Small intestine (tissue), 7 donors: ENCODE data around the gene TENM3. TPM values are rescaled to one million over a fixed set of nuclear protein-coding genes. Genes with fewer than 3 reads are reported as not detected.
"Not testable (repeated sequence)": the region's sequence is repeated elsewhere in the genome, so short reads cannot be mapped to it uniquely, and the experiment has no call there.

Experiments
- DNase-seq, 2 donors: peaks; one replicate each; pipeline versions ENCODE4 v3.0.0 to v3.0.0-alpha.2; 2013
- FAIRE-seq: peaks from 2 replicates; lab custom pipeline; 2012; peaks lifted over from hg19 to GRCh38; lab: Jason Lieb, UNC
- H3K27ac ChIP-seq, 3 donors: one replicate each; pipeline ENCODE4 v1.5.1; 2013; ENCODE audit warnings: low read length in 2 of 3, mild to moderate bottlenecking in 2 of 3, control low read depth in 1 of 3, inconsistent platforms in 1 of 3, low read depth in 1 of 3, moderate library complexity in 1 of 3
- H3K27me3 ChIP-seq, 3 donors: one replicate each; pipeline ENCODE4 v1.6.1; 2013; ENCODE audit warnings: low read length in 3 of 3, inconsistent platforms in 1 of 3; ENCODE audit not compliant: control insufficient read depth in 3 of 3, insufficient read depth in 3 of 3
- H3K36me3 ChIP-seq, 3 donors: one replicate each; pipeline ENCODE4 v1.6.1; 2013; ENCODE audit warnings: low read length in 3 of 3, inconsistent platforms in 1 of 3, low read depth in 1 of 3, mild to moderate bottlenecking in 1 of 3, moderate library complexity in 1 of 3; ENCODE audit not compliant: control insufficient read depth in 3 of 3, insufficient read depth in 2 of 3
- H3K4me1 ChIP-seq, 3 donors: one replicate each; pipeline ENCODE4 v1.6.1; 2013; ENCODE audit warnings: low read length in 2 of 3, inconsistent platforms in 1 of 3, low read depth in 1 of 3, mild to moderate bottlenecking in 1 of 3, moderate library complexity in 1 of 3; ENCODE audit not compliant: control insufficient read depth in 3 of 3, insufficient read depth in 2 of 3
- H3K4me3 ChIP-seq, 3 donors: one replicate each; pipeline ENCODE4 v1.5.1; 2013; ENCODE audit warnings: low read length in 3 of 3, control low read depth in 1 of 3, inconsistent platforms in 1 of 3, low read depth in 1 of 3, mild to moderate bottlenecking in 1 of 3, moderate library complexity in 1 of 3
- H3K9me3 ChIP-seq, 2 donors: one replicate each; pipeline ENCODE4 v1.6.1; 2013; ENCODE audit warnings: low read depth in 1 of 2, low read length in 1 of 2; ENCODE audit not compliant: control insufficient read depth in 2 of 2, insufficient read depth in 1 of 2
- WGBS, 3 donors: extraction: QIAGEN DNeasy Blood & Tissue Kit; methylation state at CpG; one replicate each; pipeline ENCODE4 v1.1.7; 2013; 5-methylcytosine and 5-hydroxymethylcytosine counted together
- polyA plus RNA-seq, 4 donors: library from polyadenylated mRNA; stranded (reverse) in 3 of 4; unstranded in 1 of 4; fragments of 200-250 nt in 3 of 4; fragments of 120-200 nt in 1 of 4; gene quantifications; one replicate each; pipeline versions ENCODE4 v1.2.1 to v1.2.3, GENCODE V29; 2013
- donor health status: healthy with polysubstance abuse.
- donor health status: control.
- donor health status: control.
- donor health status: Bipolar disorder and iron deficiency.
- donor health status: healthy.

The TENM3 gene
- polyA plus RNA-seq, 4 donors = 0.45 to 4.5 (median 1.1) TPM

GRCh38 chr4:182231080-182231479 is 12.1 kb upstream of the TENM3 start:
- Histone ChIP-seq H3K4me3 (no peak overlapping the region), H3K27me3 (no peaks in the 10 kb centered on the region), H3K27ac (no peak overlapping the region), H3K9me3 (no peaks in the 10 kb centered on the region), H3K36me3 (no peaks in the 10 kb centered on the region), H3K4me1 (no peaks in the 10 kb centered on the region)
- DNase-seq (no peak), FAIRE-seq (no peak)
- 71 to 86% (median 71%) methylated on average over 4 of the region's 4 CpGs for WGBS, 3 donors

- FAIRE-seq (no peak), DNase-seq (no peak)
- H3K9me3 ChIP-seq = no peaks in the 10 kb centered on the region
- H3K36me3 ChIP-seq = no peaks in the 10 kb centered on the region
- no peaks in the 10 kb centered on the region for H3K27me3 ChIP-seq
- 70 to 78% (median 76%) methylated on average over 5 of the region's 5 CpGs for WGBS, 3 donors
- H3K4me3 ChIP-seq = no peak overlapping the region
- no peaks in the 10 kb centered on the region for H3K4me1 ChIP-seq
- H3K27ac ChIP-seq = no peak overlapping the region
These were observed 11.7 kb upstream of the TENM3 start for GRCh38 chr4:182231496-182231895.

GRCh38 chr4:182233310-182234090 is 9.7 kb upstream of the TENM3 start:
- no peaks in the 10 kb centered on the region for H3K4me1 ChIP-seq
- 80 to 91% (median 87%) methylated on average over 12 of the region's 12 CpGs for WGBS, 3 donors
- H3K36me3 ChIP-seq = no peaks in the 10 kb centered on the region
- H3K27me3 ChIP-seq = no peaks in the 10 kb centered on the region
- H3K27ac ChIP-seq = no peak overlapping the region
- DNase-seq (no peak), FAIRE-seq (no peak)
- no peak overlapping the region for H3K4me3 ChIP-seq
- no peaks in the 10 kb centered on the region for H3K9me3 ChIP-seq

DNA sequence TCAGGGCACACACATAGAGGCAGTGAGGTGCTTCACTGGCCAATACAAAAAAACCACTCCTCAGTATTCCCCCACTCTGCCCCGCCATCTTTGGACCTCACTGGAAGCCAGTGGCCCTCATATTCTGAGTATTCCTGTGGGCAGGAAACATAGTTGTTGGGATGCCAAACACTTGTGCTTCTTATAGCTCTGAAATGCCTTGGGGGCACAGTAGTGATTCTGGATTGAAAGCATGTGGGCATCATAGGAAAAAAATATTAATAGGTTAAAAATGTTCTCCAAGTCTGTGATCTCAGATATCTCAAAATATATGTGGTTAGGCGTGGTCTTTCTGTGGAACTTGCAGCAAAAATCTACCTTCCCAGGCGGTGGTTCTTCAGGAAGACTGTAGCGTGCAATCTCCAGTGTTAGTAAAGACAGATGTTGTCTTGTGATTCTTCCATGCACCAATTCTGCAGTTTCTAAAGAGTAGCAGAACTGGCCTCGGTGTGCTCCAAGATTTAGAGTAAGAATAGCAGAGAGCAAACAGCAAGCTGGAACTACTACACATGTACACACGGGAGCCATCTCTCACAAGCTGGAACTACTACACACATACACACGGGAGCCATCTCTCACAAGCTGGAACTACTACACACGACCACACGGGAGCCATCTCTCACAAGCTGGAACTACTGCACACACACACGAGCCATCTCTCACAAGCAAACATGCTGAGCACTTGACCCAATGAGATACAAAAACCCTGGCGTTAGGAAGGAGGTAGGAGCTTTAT is 8.0 kb upstream of the TENM3 start:
- no peaks in the 10 kb centered on the region for H3K4me1 ChIP-seq
- FAIRE-seq = no peak
- 77 to 87% (median 79%) methylated on average over 11 of the region's 11 CpGs for WGBS, 3 donors
- no peaks in the 10 kb centered on the region for H3K9me3 ChIP-seq
- H3K36me3 ChIP-seq = no peaks in the 10 kb centered on the region
- H3K27me3 ChIP-seq = no peaks in the 10 kb centered on the region
- no peak overlapping the region for H3K4me3 ChIP-seq
- no peak overlapping the region for H3K27ac ChIP-seq
- DNase-seq = no peak

DNA sequence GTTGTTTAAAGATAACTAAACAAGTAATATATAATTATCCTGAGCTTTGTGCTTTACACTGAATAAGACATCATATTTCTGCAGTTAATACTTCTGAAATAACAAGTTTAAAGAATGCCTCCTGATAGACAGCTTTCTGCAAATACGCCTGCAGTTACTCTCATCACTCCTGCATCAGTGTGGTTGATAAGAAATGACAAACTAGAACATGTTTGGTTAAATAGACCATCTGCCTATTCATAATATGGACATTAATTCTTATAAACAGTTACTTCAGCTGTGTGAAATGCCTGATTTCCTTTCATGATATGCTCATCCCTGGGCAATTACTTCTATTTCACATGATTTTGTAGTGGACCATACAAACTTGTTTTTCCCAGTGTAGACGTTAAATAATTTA is 7.0 kb upstream of the TENM3 start:
- no peak for FAIRE-seq
- H3K36me3 ChIP-seq = no peaks in the 10 kb centered on the region
- peaks cover 0 to 3% (median 0%) of the 10 kb centered on the region in 3 donors for H3K4me1 ChIP-seq
- no peaks in the 10 kb centered on the region for H3K9me3 ChIP-seq
- H3K4me3 ChIP-seq = no peak overlapping the region
- DNase-seq = no peak
- no peaks in the 10 kb centered on the region for H3K27me3 ChIP-seq
- no peak overlapping the region for H3K27ac ChIP-seq
- 77 to 87% (median 79%) methylated on average over 2 of the region's 2 CpGs for WGBS, 3 donors

DNA sequence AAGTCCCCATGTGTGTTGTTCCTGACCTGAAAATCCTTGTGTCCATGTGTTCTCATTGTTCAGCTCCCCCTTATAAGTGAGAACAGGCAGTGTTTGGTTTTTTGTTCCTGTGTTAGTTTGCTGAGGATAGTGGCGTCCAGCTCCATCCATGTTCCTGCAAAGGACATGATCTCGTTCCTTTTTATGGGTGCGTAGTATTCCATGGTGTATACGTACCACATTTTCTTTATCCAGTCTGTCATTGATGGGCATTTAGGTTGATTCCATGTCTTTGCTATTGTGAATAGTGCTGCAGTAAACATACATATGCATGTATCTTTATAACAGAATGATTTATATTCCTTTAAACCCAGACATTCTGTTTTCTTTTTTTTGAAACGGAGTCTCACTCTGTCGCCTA is 6.2 kb upstream of the TENM3 start:
- not testable (repeated sequence) for H3K9me3 ChIP-seq, DNase-seq, H3K4me3 ChIP-seq, FAIRE-seq, H3K27me3 ChIP-seq, H3K4me1 ChIP-seq, H3K27ac ChIP-seq, H3K36me3 ChIP-seq
- 86 to 93% (median 91%) methylated on average over 6 of the region's 6 CpGs for WGBS, 3 donors

- Histone ChIP-seq H3K9me3 (no peaks in the 10 kb centered on the region), H3K27me3 (no peaks in the 10 kb centered on the region), H3K36me3 (no peaks in the 10 kb centered on the region), H3K27ac (no peak overlapping the region), H3K4me1 (peaks cover 0 to 3% (median 0%) of the 10 kb centered on the region in 3 donors), H3K4me3 (no peak overlapping the region)
- no peak for FAIRE-seq
- no peak for DNase-seq
- WGBS, 3 donors = 73 to 76% (median 76%) methylated on average over 9 of the region's 9 CpGs
These were observed 4.8 kb upstream of the TENM3 start for GRCh38 chr4:182238355-182238931.
